KMS-11 (cell line): Measurements from ENCODE around the gene PAN3.

Experiments used
- H2AFZ ChIP-seq: fragments of 200-600 bp; sonication (generic); 2 replicates; pipeline ENCODE4 v1.6.1; 2016; ENCODE audit warnings: antibody characterized with exemption, mixed run types, low read depth
- H3K27ac ChIP-seq: fragments of 200-600 bp; sonication (generic); 2 replicates; pipeline ENCODE4 v1.6.1; 2016; ENCODE audit warnings: mild to moderate bottlenecking, mixed run types
- H3K27me3 ChIP-seq: fragments of 200-600 bp; sonication (generic); 2 replicates; pipeline ENCODE4 v1.6.1; 2017; ENCODE audit warnings: mild to moderate bottlenecking, low read depth, mixed run types, moderate library complexity; ENCODE audit not compliant: insufficient read depth
- H3K36me3 ChIP-seq: fragments of 200-600 bp; sonication (generic); 2 replicates; pipeline ENCODE4 v1.6.1; 2017; ENCODE audit warnings: mild to moderate bottlenecking, mixed run types; ENCODE audit not compliant: insufficient read depth
- H3K4me1 ChIP-seq: fragments of 200-600 bp; sonication (generic); 2 replicates; pipeline ENCODE4 v1.6.1; 2016; ENCODE audit warnings: mild to moderate bottlenecking, low read depth, mixed run types; ENCODE audit not compliant: poor library complexity, severe bottlenecking
- H3K4me2 ChIP-seq: fragments of 200-600 bp; sonication (generic); 2 replicates; pipeline ENCODE4 v1.7.0; 2016; ENCODE audit warnings: mild to moderate bottlenecking, mixed run types
- H3K4me3 ChIP-seq: fragments of 200-600 bp; sonication (generic); IDR thresholded peaks from 2 replicates; pipeline ENCODE4 v1.6.1; 2017; ENCODE audit warnings: low read depth, low read length, mixed read lengths; ENCODE audit not compliant: insufficient read depth
- H3K79me2 ChIP-seq: fragments of 200-600 bp; sonication (generic); 2 replicates; pipeline ENCODE4 v1.6.1; 2016; ENCODE audit warnings: low read depth, mixed run types; ENCODE audit not compliant: insufficient read depth
- H3K9ac ChIP-seq: fragments of 200-600 bp; sonication (generic); 2 replicates; pipeline ENCODE4 v1.6.1; 2016; ENCODE audit warnings: mild to moderate bottlenecking, mixed run types
- H4K20me1 ChIP-seq: fragments of 200-600 bp; sonication (generic); 2 replicates; pipeline ENCODE4 v1.6.1; 2016; ENCODE audit warnings: mild to moderate bottlenecking, mixed run types; ENCODE audit not compliant: insufficient read depth
- TF ChIP-seq, protein P1 (sequence below): fragments of 200-600 bp; sonication (generic); conservative IDR thresholded peaks from 2 replicates; pipeline ENCODE4 v1.6.1; 2017; ENCODE audit warnings: low read depth, mild to moderate bottlenecking, antibody characterized with exemption, low read length, moderate library complexity, mixed read lengths

PAN3 gene

DNA sequence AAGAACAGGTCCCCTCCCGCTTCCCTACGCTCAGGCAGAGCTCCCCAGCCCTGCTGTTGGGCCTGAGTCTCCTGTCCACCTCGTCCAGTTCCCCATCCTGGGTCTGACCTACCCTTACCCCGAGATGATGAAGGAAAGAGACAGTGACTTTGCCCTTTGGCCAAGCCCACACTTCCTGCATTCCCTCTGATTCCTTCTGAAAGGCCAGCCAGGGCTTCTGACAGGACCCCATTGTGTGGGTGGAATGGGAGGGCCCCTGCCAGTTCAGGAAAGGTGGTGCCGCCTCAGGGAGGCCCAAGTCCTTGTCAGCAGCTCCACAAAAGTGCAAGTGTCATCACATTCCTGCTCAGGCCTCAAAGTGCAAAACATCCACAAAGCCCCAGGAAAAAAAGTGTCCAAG lies 177.8 kb downstream of the PAN3 start:
- TF ChIP-seq, protein P1, sequence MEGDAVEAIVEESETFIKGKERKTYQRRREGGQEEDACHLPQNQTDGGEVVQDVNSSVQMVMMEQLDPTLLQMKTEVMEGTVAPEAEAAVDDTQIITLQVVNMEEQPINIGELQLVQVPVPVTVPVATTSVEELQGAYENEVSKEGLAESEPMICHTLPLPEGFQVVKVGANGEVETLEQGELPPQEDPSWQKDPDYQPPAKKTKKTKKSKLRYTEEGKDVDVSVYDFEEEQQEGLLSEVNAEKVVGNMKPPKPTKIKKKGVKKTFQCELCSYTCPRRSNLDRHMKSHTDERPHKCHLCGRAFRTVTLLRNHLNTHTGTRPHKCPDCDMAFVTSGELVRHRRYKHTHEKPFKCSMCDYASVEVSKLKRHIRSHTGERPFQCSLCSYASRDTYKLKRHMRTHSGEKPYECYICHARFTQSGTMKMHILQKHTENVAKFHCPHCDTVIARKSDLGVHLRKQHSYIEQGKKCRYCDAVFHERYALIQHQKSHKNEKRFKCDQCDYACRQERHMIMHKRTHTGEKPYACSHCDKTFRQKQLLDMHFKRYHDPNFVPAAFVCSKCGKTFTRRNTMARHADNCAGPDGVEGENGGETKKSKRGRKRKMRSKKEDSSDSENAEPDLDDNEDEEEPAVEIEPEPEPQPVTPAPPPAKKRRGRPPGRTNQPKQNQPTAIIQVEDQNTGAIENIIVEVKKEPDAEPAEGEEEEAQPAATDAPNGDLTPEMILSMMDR = no peak
- H3K36me3 ChIP-seq = no peaks in the 10 kb centered on the region
- no peak overlapping the region for H3K9ac ChIP-seq
- no peaks in the 10 kb centered on the region for H4K20me1 ChIP-seq
- no peak overlapping the region for H3K4me3 ChIP-seq
- no peaks in the 10 kb centered on the region for H3K4me1 ChIP-seq
- no peaks in the 10 kb centered on the region for H3K79me2 ChIP-seq
- no peaks in the 10 kb centered on the region for H3K27me3 ChIP-seq
- no peak overlapping the region for H2AFZ ChIP-seq
- H3K4me2 ChIP-seq = no peak overlapping the region
- no peak overlapping the region for H3K27ac ChIP-seq

DNA sequence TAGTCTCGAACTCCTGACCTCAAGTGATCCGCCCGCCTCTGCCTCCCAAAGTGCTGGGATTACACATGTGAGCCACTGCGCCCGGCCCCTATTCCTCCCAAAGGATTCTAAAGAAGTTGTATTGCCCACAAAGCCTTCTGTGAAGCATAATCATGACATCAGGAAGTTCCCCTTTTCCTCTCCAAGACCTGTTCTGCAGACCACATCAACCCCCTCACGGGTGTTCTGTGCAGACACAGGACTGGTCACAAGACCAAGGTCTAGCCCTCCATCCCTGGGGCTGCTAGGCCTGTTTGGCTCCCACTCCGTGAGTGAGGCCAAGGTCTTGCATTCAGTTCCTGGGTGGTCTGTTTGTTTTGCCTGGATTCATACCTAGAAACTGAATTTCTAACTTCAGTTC lies 178.5 kb downstream of the PAN3 start:
- Histone ChIP-seq H3K9ac (no peak overlapping the region), H3K79me2 (no peaks in the 10 kb centered on the region), H3K27me3 (no peaks in the 10 kb centered on the region), H3K36me3 (no peaks in the 10 kb centered on the region), H2AFZ (no peak overlapping the region), H3K27ac (no peak overlapping the region), H3K4me2 (no peak overlapping the region), H3K4me1 (no peaks in the 10 kb centered on the region), H3K4me3 (no peak overlapping the region), H4K20me1 (no peaks in the 10 kb centered on the region)
- TF ChIP-seq, protein P1 = no peak

DNA sequence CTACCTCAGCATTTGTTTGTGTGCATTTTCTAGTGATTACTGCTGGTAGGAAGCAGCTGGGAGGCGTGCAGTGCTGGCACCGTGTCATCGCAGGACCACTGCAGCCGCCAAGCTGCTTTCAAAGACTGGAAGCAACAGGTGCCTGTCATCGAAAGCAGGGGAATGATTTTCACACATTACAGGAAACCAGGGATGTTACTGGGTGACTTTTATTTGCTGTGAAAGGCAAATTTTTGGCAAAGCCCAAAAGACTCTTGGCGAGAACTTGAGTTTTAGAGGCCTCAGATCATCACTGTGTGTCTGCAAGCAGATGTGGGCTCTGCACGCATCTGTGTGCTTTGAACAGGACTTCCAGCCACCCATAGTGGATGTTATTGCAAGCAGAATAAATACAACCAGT lies 180.2 kb downstream of the PAN3 start:
- Histone ChIP-seq H3K4me3 (no peak overlapping the region), H3K4me1 (no peaks in the 10 kb centered on the region), H3K4me2 (no peak overlapping the region), H3K27ac (no peak overlapping the region), H3K9ac (no peak overlapping the region), H2AFZ (no peak overlapping the region), H3K27me3 (no peaks in the 10 kb centered on the region), H3K36me3 (no peaks in the 10 kb centered on the region), H4K20me1 (no peaks in the 10 kb centered on the region), H3K79me2 (no peaks in the 10 kb centered on the region)
- TF ChIP-seq, protein P1 = no peak

DNA sequence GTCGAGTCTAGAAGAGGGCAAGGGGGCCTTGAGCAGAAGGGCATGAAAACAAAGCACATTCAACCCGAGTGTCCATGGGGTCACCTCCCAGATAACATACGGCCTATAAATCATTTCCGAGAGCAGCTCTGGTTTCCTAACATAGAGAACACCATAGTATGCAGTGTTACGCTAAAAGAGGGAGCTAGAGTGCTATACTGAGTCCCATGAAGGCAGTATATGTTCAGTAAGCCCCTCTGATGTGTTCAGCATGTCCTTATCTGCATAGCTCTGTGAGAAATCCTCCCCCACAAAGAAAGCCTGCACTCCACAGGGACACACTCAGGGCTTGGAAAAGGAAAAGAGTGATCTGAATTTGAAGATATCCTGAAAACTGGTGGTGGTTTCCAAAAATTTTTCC lies 181.2 kb downstream of the PAN3 start:
- no peaks in the 10 kb centered on the region for H4K20me1 ChIP-seq
- no peak overlapping the region for H3K4me2 ChIP-seq
- TF ChIP-seq, protein P1 = no peak
- no peak overlapping the region for H2AFZ ChIP-seq
- H3K79me2 ChIP-seq = no peaks in the 10 kb centered on the region
- H3K9ac ChIP-seq = no peak overlapping the region
- no peaks in the 10 kb centered on the region for H3K36me3 ChIP-seq
- no peaks in the 10 kb centered on the region for H3K4me1 ChIP-seq
- no peak overlapping the region for H3K4me3 ChIP-seq
- no peaks in the 10 kb centered on the region for H3K27me3 ChIP-seq
- H3K27ac ChIP-seq = no peak overlapping the region

DNA sequence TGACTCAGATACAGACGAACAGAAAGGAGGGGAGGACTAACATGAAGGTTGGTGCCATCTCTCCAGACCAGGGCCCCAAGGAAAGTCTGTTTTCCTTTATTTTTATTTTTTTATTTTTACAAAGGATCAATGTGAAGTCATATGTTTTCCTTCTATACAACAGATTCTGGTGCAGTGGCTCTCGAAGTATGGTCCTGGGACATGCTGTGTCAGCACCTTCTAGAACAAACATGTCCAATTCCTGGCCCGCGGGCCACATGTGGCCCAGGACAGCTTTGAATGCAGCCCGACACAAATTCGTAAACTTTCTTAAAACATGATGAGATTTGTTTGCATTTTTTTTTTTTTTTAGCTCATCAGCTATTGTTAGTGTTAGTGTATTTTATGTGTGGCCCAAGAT lies 181.9 kb downstream of the PAN3 start:
- Histone ChIP-seq H3K4me3 (no peak overlapping the region), H4K20me1 (no peaks in the 10 kb centered on the region), H3K4me1 (no peaks in the 10 kb centered on the region), H3K4me2 (no peak overlapping the region), H3K9ac (no peak overlapping the region), H3K27me3 (no peaks in the 10 kb centered on the region), H3K36me3 (no peaks in the 10 kb centered on the region), H3K27ac (no peak overlapping the region), H3K79me2 (no peaks in the 10 kb centered on the region), H2AFZ (no peak overlapping the region)
- TF ChIP-seq, protein P1 = no peak
